HG02870 (cell line): ENCODE results near the gene RAX2.
"Not testable (repeated sequence)": the region's sequence is repeated elsewhere in the genome, so short reads cannot be mapped to it uniquely, and the experiment has no call there.

Experiments
- ATAC-seq: cut with Tn5 transposase; IDR thresholded peaks from one replicate; pipeline ENCODE4 v1.9.1; 2021; ENCODE audit warnings: mild to moderate bottlenecking, moderate library complexity; ENCODE audit not compliant: unreplicated experiment

The RAX2 gene

GRCh38 chr19:3771906-3772455 is at the start of gene RAX2:
RAX2 (minus strand) TSS chr19:3772228; CDS start chr19:3771742, 486 bp downstream.
- ATAC-seq = no peak

- ATAC-seq = no peak
Measured at GRCh38 chr19:3821156-3821555, 49.1 kb upstream of the RAX2 start.

DNA sequence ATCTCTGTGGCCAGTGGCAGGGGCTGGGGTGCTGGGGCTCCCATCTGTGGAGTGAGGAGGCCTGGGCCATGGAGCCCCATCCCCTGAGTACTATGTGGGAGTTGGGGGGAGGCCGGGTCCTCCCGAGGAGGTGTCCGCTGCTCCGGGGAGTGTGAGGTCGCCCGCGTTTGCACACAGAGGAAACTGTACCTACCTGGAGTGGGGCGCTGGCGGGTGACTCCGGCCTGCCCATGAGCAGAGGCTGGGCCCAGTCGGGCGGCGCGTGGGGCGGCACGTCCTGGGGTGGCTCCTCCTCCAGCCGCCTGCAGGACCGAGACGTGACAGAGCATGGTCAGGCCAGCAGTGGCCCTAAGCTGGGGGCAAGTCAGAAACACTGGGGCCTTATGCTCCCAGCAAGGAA is 48.0 kb upstream of the RAX2 start:
- no peak for ATAC-seq

GRCh38 chr19:3818918-3819317 is 46.9 kb upstream of the RAX2 start:
- ATAC-seq = no peak

DNA sequence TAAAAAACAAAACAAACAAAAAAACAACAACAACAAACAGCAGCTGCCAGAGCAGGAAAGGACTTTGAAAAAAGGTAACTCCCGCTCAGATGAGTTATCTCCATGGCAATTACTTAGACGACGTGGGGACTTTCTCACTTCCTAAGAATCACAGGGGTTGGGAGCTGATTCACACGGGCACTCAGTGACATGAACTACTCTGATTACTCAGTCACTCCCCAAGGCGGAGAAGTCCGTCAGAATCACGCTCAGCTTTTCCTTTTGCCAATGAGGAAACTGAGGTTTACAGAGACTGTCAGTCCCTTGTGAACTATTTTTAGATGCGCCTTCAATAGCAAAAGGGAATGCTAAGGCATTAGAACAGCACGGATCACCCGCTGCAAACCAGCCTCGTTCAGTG is 46.4 kb upstream of the RAX2 start:
- ATAC-seq = no peak

DNA sequence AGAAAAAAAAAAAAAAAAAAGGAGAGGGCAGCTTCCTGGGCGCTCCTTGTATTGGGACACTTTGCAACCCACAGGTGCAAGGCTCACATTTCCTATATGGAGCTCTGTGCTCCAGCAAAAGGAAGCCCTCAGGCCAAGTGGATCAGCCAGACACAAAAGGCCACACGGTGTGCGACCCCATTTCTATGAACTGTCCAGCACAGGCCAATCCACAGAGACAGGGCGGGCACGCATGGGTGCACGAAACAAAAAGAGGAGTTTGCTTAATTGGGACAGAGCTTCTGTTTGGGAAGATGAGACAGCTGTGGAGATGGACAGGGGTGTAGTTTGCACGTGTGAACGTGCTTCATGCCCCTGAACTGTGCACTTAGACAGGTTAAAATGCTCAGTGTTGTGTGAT is 45.7 kb upstream of the RAX2 start:
- ATAC-seq = no peak

- ATAC-seq = no peak
Measured at GRCh38 chr19:3816566-3817218, 44.7 kb upstream of the RAX2 start.

- not testable (repeated sequence) for ATAC-seq
Measured at GRCh38 chr19:3816148-3816547, 44.1 kb upstream of the RAX2 start.

- ATAC-seq = no peak
Measured at GRCh38 chr19:3814648-3815047, 42.6 kb upstream of the RAX2 start.

- no peak for ATAC-seq
Measured at GRCh38 chr19:3813473-3814392, 41.7 kb upstream of the RAX2 start.

- ATAC-seq = no peak
Measured at GRCh38 chr19:3810708-3811355, 38.8 kb upstream of the RAX2 start.

DNA sequence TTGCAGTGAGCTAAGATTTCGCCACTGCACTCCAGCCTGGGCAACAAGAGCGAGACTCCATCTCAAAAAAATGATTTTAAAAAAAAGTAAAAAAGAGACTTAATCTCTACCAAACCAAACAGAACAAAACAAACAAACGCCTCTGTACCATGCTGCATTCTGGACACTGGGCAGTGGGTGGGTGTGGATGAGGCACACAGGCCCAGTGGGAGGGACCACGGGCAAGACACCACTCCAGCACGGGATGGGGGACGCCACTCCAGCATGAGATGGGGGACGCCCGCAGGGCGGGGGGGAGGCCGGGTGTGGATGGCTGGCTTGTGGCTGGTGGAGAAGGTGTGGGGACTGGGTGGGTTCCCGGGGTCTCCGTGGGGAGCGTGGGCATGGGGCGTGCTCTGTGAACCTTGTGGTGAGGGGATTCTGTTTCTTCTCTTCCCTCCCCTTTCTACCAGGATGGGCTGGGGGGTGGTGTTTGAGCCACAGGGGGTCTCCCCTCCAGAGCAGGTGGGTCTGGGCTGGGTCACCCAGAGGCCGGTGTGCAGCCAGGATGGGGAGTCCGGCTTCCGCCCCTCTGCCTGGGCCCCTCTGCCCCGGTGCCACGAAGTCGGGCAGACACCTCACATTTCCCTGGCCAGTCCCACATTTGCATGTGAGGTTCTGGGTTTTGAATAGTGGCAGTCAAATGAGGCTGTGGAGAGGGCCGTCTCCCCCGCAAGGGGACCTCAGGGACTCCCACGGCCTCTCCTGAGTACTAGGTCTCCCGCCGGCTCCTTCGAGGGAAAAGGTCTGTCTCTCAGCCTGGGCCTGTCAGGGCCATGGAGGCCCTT is 38.1 kb upstream of the RAX2 start:
- no peak for ATAC-seq

DNA sequence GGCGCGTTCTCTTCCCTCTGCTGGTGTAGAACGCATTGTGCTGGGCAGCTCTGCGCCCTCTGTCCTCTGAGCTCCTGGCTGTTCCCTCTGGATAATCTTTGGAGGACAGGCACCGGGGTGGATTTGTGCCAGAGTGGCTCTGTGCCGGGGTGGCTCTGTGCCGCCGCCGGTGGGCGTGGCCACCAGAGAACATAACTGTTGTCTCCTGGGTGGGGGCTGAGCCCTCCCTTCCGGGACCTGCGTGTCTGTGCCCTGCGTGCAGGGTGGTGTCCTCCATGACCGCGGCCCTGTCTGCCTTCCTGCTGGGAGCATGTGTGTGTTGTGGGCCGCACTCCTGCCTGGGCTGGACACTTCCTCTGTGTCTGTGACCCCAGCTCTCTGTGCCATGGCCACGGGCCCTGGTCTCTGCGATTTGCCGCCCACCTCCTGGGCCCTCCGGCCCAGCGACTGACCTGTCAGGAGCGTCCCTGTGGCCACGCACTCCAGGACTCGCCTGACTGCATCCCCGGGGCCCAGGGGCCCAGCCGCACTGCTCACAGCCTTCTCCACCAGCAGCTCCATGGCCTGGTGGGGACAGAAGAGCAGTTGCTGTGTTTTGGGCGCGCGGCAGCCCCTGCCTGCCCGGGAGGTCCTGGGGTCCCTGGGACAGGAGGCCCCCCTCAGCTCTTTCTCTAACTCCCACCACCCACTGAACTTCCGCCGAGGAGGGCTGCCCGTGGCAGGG is 36.6 kb upstream of the RAX2 start:
- ATAC-seq = no peak

DNA sequence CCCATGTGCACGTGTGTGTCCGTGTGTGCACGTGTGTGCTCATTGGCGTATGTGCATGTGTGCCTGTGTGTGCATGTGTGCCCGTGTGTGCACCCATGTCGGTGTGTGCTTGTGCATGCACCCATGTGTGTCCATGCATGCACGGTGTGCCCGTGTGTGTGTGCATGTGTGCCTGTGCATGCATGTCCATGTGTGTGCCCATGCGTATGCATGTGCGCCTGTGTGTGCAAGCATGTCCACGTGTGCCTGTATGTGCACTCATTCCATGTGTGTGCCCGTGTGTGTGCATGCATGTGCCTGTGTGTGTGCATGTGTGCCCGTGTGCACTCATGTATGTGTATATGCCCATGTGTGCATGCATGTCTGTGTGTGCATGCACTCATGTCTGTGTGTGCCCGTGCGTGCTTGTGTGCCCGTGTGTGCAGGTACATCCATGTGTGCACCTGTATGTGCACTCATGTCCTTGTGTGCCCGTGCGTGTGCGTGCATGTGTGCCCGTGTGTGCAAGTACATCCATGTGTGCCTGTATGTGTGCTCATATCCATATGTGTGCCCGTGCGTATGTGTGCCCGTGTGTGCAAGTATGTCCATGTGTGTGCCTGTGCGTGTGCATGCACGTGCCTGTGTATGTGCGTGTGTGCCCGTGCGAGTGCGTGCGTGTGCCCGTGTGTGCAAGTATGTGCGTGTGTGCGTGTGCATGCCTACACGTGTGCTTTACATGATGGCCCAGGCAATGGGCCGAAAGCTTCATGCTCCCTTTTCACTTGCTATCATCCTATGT is 35.7 kb upstream of the RAX2 start:
- no peak for ATAC-seq

- ATAC-seq = no peak
Measured at GRCh38 chr19:3807131-3807480, 35.1 kb upstream of the RAX2 start.

GRCh38 chr19:3805859-3806258 is 33.8 kb upstream of the RAX2 start:
- no peak for ATAC-seq

- no peak for ATAC-seq
Measured at GRCh38 chr19:3804429-3804828, 32.4 kb upstream of the RAX2 start.

- ATAC-seq = no peak
Measured at GRCh38 chr19:3803986-3804385, 32.0 kb upstream of the RAX2 start.
